Stomach (tissue), 4 donors: ENCODE measurements around the gene MRPL40.

Experiments used
- CTCF ChIP-seq, 7 experiments: fragments of 450-650 bp in 4 of 7; fragments of 200-600 bp in 3 of 7; sonication (generic) in 3 of 7; IDR thresholded peaks; one replicate each; pipeline ENCODE4 v1.5.1; 2016 to 2019; ENCODE audit warnings: antibody characterized with exemption in 7 of 7, control low read depth in 2 of 7, mild to moderate bottlenecking in 1 of 7
- EP300 ChIP-seq: sonication (generic); formaldehyde crosslinking; IDR thresholded peaks from one replicate; pipeline ENCODE4 v1.6.1; 2017; ENCODE audit warnings: antibody characterized with exemption

GRCh38 chr22:19407649-19408606, 24.4 kb upstream of the MRPL40 start:
- TF ChIP-seq CTCF (IDR thresholded peaks at IDR 0.05) (no peak), EP300 (no peak)
